GM19238 (cell line): ENCODE results near the gene RASA2.
"Not testable (repeated sequence)": the region's sequence is repeated elsewhere in the genome, so short reads cannot be mapped to it uniquely, and the experiment has no call there.

Experiments used
- DNase-seq: peaks from one replicate; pipeline ENCODE4 v3.0.0; 2011; ENCODE audit warnings: low spot score; ENCODE audit not compliant: insufficient read length

The RASA2 gene

GRCh38 chr3:141532609-141533008 lies 45.8 kb downstream of the RASA2 start:
- no peak for DNase-seq

DNA sequence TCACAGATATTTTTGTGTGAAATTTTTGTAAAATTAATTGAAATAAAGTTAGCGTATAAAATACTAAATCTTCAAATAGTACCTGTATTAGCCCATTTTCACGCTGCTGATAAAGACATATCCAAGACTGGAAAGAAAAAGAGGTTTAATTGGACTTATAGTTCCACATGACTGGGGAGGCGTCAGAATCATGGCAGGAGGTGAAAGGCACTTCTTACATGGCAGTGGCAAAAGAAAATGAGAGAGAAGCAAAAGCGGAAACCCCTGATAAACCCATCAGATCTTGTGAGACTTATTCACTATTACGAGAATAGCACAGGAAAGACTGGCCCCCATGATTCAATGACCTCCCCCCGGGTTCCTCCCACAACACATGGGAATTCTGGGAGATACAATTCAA lies 49.2 kb downstream of the RASA2 start:
- not testable (repeated sequence) for DNase-seq

GRCh38 chr3:141537856-141538255 lies 51.0 kb downstream of the RASA2 start:
- no peak for DNase-seq

GRCh38 chr3:141538568-141539240 lies 51.9 kb downstream of the RASA2 start:
- no peak for DNase-seq

GRCh38 chr3:141539431-141540187 lies 52.8 kb downstream of the RASA2 start:
- no peak for DNase-seq

DNA sequence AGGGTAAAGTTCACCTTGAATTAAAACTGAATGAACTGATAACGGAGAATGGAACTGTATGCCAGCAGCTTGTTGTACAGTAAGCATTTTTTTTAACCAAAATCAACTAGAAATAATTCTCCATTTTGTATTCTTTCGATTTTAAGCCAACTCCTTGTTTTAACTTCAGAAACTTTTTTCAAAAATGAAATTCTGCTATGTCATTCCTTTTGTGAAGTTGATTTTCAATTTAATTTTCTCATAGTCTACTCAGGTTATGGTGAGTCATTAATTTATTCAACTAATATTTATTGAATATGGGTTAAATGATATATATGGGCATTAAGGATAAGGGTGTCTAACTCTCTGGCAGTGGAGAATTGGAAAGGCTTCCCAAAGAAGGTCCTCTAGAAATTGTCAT lies 53.7 kb downstream of the RASA2 start:
- DNase-seq: no peak

GRCh38 chr3:141542202-141542969 lies 55.6 kb downstream of the RASA2 start:
- DNase-seq: no peak

GRCh38 chr3:141542989-141543388 lies 56.2 kb downstream of the RASA2 start:
- DNase-seq: no peak

GRCh38 chr3:141544697-141545096 lies 57.9 kb downstream of the RASA2 start:
- no peak for DNase-seq

- DNase-seq: no peak
These were observed 59.3 kb downstream of the RASA2 start for GRCh38 chr3:141546081-141546480.

GRCh38 chr3:141546586-141546985 lies 59.8 kb downstream of the RASA2 start:
- no peak for DNase-seq

DNA sequence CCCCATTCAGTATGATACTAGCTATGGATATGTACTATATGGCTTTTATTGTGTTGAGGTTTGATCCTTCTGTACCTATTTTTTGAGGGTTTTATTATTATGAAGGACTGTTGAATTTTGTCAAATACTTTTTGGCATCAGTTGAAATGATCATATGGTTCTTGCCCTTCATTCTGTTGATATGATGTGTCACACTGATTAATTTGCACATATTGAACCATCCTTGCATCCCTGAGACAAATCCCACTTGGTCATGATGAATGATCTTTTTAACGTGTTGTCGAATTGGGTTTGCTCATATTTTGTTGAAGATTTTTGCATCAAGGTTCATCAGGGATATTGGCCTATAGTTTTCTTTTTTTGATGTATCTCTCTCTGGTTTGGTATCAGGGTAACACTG lies 61.0 kb downstream of the RASA2 start:
- DNase-seq: no peak

DNA sequence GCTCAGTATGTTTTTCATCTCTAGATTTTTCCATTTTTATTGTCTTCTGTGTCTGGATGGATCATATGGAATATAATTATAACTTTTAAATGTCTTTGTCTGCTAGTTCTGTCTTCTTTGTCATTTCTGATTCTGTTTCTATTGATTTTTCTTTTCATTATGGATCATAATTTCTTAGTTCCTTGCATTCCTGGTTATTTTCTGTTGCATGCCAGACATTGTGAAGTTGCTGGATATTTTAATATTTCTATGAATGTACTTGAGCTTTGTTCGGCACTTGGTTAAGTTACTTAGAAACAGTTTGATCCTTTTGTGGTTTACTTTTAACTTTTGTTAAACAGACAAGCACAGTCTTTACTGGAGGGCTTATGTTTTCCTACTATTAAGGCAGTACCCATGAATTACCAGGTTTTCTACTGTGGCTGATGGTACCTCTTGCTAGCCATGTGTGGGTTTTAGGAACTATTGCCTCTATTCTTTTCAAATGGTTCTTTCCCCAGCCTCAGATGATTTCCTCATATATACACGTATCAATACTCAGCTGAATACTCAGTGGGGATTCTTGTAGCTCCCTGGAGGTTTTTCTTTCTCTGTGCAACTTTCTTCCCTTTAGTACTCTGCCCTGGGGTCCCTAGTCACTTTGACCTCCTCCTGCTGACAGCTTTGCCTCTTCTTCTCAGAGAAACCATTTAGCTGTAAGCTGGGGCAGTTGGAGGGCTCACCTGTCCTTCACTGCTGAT lies 64.3 kb downstream of the RASA2 start:
- DNase-seq: no peak

DNA sequence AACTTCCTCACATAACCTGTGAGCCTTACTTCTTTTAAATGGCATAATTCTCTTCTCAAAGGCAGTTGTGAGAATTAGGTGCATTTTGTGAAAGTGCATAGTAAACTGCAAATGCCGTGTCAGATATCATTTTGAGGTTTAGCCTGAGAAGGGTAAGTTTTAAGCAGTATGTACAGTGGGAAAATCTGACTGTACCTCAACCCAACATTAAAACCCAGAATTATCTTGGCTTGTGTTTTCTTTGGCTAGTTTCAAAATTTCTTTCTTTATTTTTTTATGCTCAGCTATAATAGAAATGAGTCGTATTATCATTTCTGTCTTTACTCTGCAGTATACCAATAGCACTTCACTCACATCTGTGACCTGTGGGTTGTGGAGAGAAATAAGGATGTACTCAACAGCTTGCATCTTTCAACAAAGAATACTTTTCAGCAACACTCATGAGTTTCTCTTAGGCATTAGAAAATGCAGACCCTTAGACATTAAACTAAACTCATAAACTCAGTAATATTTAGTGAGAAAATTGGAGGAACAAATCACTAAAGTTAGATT lies 65.7 kb downstream of the RASA2 start:
- no peak for DNase-seq

- DNase-seq: no peak
These were observed 66.2 kb downstream of the RASA2 start for GRCh38 chr3:141553055-141553454.

GRCh38 chr3:141556034-141556433 lies 69.2 kb downstream of the RASA2 start:
- no peak for DNase-seq

GRCh38 chr3:141557961-141558706 lies 71.3 kb downstream of the RASA2 start:
- DNase-seq: no peak

- DNase-seq: no peak
These were observed 74.7 kb downstream of the RASA2 start for GRCh38 chr3:141561426-141562034.

GRCh38 chr3:141564241-141564640 lies 77.4 kb downstream of the RASA2 start:
- no peak for DNase-seq

DNA sequence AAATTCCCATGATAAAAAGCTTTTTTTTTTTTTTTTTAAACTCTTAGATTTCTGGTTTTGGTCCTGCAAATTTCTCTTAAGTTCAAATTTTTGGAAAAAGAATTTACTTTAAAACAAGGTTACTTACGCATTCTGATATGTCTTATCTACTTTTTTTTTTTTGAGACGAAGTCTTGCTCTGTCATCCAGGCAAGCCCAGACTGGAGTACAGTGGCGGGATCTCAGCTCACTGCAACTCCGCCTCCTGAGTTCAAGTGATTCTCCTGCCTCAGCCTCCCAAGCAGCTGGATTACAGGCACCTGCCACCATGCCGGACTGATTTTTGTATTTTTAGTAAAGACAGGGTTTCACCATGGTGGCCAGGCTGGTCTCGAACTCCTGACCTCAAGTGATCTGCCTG lies 83.2 kb downstream of the RASA2 start:
- DNase-seq: no peak
